IPS-11a (cell line): ENCODE results near the gene TMEM163.
"Not testable (repeated sequence)": the region's sequence is repeated elsewhere in the genome, so short reads cannot be mapped to it uniquely, and the experiment has no call there.

Source experiments
- H3K4me3 ChIP-seq: one replicate; pipeline ENCODE4 v1.5.1; 2013; ENCODE audit warnings: low read depth, low read length, control low read depth

The TMEM163 gene

GRCh38 chr2:134665727-134666506, 52.9 kb downstream of the TMEM163 start:
- H3K4me3 ChIP-seq = no peak overlapping the region

GRCh38 chr2:134663451-134664450, 55.0 kb downstream of the TMEM163 start:
- no peak overlapping the region for H3K4me3 ChIP-seq

GRCh38 chr2:134662751-134663150, 56.0 kb downstream of the TMEM163 start:
- no peak overlapping the region for H3K4me3 ChIP-seq

GRCh38 chr2:134660626-134661402, 58.0 kb downstream of the TMEM163 start:
- no peak overlapping the region for H3K4me3 ChIP-seq

GRCh38 chr2:134659724-134660123, 59.1 kb downstream of the TMEM163 start:
- H3K4me3 ChIP-seq = no peak overlapping the region

- H3K4me3 ChIP-seq = no peak overlapping the region
Measured at GRCh38 chr2:134657650-134658250, 61.0 kb downstream of the TMEM163 start.

GRCh38 chr2:134656391-134656790, 62.4 kb downstream of the TMEM163 start:
- H3K4me3 ChIP-seq = not testable (repeated sequence)

- H3K4me3 ChIP-seq = no peak overlapping the region
Measured at GRCh38 chr2:134648586-134648985, 70.2 kb downstream of the TMEM163 start.

GRCh38 chr2:134647607-134648256, 71.1 kb downstream of the TMEM163 start:
- no peak overlapping the region for H3K4me3 ChIP-seq

- no peak overlapping the region for H3K4me3 ChIP-seq
Measured at GRCh38 chr2:134642938-134643337, 75.9 kb downstream of the TMEM163 start.

- H3K4me3 ChIP-seq = no peak overlapping the region
Measured at GRCh38 chr2:134640494-134640893, 78.3 kb downstream of the TMEM163 start.

GRCh38 chr2:134639265-134639664, 79.5 kb downstream of the TMEM163 start:
- no peak overlapping the region for H3K4me3 ChIP-seq

- H3K4me3 ChIP-seq = no peak overlapping the region
Measured at GRCh38 chr2:134636714-134637113, 82.1 kb downstream of the TMEM163 start.

GRCh38 chr2:134634054-134634753, 84.6 kb downstream of the TMEM163 start:
- no peak overlapping the region for H3K4me3 ChIP-seq

- no peak overlapping the region for H3K4me3 ChIP-seq
Measured at GRCh38 chr2:134630504-134631159, 88.2 kb downstream of the TMEM163 start.

GRCh38 chr2:134628453-134628852, 90.3 kb downstream of the TMEM163 start:
- no peak overlapping the region for H3K4me3 ChIP-seq

GRCh38 chr2:134626781-134627180, 92.0 kb downstream of the TMEM163 start:
- H3K4me3 ChIP-seq = no peak overlapping the region

GRCh38 chr2:134625311-134625710, 93.5 kb downstream of the TMEM163 start:
- no peak overlapping the region for H3K4me3 ChIP-seq

GRCh38 chr2:134623796-134624195, 95.0 kb downstream of the TMEM163 start:
- H3K4me3 ChIP-seq = no peak overlapping the region
